ENCODE measurements around the gene KCNE3.

Gene KCNE3, protein sequence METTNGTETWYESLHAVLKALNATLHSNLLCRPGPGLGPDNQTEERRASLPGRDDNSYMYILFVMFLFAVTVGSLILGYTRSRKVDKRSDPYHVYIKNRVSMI

GRCh38 chr11:74466916-74467885, at the start of gene KCNE3:
Gene KCNE3 (minus strand): TSS chr11:74467549. CDS start chr11:74457563, 9,986 bp downstream.
- DNase-seq = no peak

DNA sequence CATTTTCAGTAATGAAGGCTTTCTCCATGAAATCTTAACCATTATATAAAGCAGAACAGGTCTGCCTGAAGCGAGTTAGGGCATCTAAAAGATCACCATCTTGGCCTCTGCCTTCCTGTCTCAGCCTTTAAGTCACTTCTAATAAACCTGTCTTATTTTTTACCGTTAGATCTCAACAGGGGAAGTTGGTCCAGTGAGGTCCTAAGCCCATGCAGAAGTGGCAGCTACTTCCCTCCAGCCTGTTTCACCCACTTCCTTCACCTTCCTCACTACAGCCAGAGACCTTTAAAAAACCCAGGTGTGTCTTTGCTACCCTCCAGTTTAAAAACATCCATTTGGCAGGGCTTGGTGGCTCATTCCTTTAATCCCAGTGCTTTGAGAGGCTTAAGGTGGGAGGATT, 40.2 kb upstream of the KCNE3 start:
- DNase-seq = no peak

GRCh38 chr11:74506823-74507222, 39.5 kb upstream of the KCNE3 start:
- DNase-seq = no peak

GRCh38 chr11:74505911-74506310, 38.6 kb upstream of the KCNE3 start:
- no peak for DNase-seq

- no peak for DNase-seq
Measured at GRCh38 chr11:74504100-74504691, 36.8 kb upstream of the KCNE3 start.

DNA sequence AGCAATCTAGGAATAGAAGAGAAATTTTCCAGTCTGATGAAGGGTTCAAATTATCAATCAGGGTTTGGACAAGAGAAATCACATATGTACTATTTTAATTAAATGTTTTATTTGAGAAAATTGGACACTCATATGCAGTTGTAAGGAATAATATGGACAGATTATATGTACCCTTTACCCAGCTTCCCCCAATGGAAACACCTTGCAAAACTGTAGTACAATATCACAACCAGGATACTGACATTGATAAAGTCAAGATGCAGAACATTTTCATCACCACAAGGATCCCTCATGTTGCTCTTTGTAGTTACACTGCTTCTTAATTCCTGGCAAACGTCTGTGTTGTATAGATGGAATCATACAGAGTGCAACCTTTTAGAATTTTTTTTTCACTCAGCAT, 27.6 kb upstream of the KCNE3 start:
- no peak for DNase-seq

GRCh38 chr11:74493791-74494630, 26.7 kb upstream of the KCNE3 start:
- no peak for DNase-seq

DNA sequence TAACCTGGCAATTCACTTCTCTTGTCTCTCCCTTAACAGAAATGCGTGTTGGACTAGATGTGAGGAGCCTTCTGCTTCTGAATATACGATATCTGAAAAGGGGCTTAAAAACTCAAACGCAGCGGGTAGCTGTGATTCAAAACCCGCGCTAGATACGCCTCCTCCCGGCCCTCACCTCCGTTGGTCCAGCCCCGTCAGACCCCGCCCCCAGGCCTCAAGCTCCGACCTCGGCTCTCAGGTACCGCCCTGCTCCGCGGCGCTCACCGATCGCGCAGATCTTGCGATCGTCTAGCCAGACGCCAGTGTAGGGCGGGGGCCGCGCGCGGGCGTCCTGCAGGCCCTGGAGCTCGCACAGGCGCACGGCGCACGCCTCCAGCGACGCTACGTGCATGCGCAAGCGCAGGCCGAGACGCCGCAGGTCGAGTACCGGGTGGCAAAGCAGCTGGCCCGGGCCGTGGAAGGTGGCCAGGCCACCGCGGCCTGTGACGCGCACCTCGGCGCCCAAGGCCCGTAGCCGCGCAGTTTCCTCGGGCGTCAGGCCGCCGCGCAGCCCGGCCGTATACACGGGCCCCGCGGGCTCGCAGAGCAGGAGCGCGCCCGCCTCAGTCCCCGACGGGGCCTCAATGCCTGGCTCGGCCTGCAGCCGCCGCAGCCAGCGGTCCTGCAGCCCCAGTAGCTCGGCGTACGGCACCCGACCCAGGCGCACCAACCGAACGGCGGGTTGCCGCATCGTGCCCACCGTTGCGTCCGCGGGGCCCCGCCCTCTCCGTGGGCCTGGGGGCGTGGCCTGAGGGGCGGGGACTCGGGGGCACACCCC, 25.8 kb upstream of the KCNE3 start, which contains the start of gene LIPT2:
Gene LIPT2, minus strand, starts transcription at position 751 of the 817 bp plus-strand sequence. Its CDS starts 21 bp downstream, at position 730.
- peak; percentile 97 for DNase-seq

DNA sequence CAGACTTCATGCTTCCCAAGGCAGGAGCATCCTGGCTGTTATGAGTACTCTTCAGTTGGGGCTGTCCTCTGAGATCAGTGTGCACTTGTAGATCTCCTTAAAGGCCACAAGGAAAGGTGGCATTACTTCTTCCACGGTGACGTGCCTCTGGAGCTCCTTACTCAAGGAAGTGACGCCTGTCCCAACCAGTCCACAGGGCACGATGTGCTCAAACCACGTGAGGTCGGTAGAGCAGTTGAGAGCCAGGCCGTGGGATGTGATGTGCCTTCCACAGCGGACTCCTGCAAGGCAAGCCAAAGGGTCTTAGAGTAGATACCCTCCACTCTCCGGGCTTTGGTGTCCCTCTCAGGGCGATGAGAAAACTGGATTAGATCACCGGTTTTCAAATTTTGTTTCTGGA, 24.7 kb upstream of the KCNE3 start:
- DNase-seq = no peak

DNA sequence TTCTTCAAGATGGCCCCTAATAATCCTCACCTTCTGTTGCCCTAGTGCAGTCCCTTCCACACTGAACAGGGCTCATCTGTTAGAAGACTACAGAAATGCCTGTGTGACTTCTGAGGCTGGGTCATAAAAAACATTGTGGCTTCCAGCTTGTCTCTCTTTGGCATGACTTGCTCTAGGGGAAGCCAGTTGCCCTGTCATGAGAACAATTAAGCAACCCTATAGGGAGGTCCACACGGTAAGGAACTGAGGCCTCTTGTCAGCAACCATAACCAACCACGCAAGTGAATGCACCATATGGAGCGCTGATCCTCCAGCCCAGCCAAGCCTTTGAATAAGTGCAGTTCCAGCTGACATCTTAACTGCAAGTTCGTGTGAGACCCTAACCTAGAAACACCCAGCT, 23.6 kb upstream of the KCNE3 start:
- DNase-seq = no peak

- DNase-seq = no peak
Measured at GRCh38 chr11:74487875-74488274, 20.5 kb upstream of the KCNE3 start.

GRCh38 chr11:74485868-74486267, 18.5 kb upstream of the KCNE3 start:
- no peak for DNase-seq

- DNase-seq = no peak
Measured at GRCh38 chr11:74480688-74481417, 13.5 kb upstream of the KCNE3 start.

GRCh38 chr11:74479732-74480123, 12.4 kb upstream of the KCNE3 start:
- DNase-seq = no peak

DNA sequence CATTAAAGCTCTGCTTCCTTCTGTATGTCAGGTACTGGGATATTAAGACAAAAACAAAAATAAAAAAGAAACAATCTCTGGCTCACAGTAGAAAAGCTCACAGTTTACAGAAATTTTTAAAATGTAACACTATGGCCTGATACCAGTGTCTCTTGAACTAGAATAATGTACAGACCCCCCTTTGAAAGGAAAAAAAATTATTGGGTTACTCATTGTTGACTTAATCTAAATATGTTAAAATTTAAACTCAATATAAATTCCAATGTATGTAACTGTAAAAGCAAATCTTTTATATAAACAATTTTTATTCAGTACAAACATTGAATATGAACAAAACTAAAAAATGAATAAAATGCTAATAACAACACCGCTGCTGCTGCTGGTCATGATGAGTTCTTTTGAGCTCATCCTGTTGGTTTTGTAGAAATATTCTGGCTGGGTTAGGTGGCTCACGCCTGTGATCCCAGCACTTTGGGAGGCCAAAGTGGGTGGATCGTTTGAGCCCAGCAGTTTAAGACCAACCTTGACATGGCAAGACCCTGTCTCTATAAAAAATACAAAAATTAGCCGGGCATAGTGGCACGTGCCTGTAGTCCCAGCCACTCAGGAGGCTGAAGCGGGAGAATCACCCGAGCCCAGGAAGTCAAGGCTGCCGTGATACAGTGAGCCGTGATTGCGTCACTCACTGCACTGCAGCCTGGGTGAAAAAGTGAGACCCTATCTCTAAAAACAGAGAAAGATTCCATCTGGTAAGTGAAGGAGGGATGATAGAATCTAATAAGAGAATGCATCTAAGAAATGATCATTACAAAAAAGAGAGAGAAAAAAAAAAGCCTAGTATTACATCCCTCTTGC, 11.8 kb upstream of the KCNE3 start:
- DNase-seq = no peak

DNA sequence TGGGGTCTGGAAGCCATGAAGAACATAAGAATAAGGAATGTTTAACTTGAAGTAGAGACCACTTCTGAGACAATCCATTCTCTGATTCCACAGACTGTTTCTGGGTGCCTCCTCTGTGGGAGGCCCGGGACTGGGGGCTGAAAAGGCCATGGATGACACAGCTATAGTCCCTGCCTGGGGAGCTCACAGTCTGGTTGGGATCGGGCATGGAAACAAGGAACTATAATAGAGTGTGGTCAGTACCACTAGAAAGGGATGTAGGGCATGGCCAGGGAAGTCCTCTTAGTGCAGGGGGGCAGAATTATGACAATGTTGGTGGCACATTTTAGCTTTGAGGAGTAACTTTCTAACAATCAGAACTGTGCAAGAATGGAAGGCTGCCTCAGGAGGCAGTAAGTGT, 9.2 kb upstream of the KCNE3 start:
- DNase-seq = no peak

GRCh38 chr11:74474316-74474715, 7.0 kb upstream of the KCNE3 start:
- no peak for DNase-seq

DNA sequence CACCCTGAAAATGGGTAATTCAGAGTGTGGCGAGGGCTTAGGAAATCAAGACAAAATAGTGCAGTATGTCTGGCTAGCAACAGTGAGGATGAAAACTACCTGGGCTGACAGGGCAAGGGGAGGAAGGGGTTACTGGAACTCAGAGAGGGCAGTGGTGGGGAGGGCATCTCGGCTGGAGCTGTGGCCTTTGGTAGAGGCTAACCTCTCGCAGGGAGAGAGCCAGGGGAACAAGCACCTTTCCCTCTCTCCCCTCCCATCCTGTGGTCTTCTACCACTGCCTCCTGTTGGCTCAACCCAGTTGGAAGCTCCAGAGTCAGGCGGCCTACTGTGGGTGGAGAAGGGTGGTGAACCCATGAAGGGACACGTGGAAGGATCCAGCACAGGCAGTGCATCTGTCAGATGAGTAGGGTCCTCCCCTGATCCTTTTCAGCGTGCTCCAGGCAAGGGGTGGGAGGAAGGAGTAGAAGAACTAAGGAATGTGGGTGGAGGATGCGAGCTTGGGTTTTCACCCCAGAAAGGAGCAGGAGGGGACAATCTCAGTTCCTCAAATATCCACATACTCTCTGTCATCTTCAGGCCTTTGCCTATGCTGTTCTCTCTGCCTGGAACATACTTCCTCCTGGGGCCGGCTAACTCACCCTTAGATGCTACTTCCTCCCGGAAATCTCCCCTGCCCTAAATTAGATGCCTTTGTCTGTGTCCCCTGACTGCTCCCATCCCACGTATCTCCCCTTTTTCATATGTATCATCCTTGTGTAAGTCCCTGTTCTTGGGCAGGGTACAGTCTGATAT, 6.2 kb upstream of the KCNE3 start:
- DNase-seq = no peak

- no peak for DNase-seq
Measured at GRCh38 chr11:74471668-74472429, 4.5 kb upstream of the KCNE3 start.
